ENCODE data around the gene PMM2. TPM values are rescaled to one million over a fixed set of nuclear protein-coding genes. Genes with fewer than 3 reads are reported as not detected.

PMM2 gene
- total RNA-seq, 4 donors from 2014 or later: 15.4 to 29.0 (median 20.3) TPM

DNA sequence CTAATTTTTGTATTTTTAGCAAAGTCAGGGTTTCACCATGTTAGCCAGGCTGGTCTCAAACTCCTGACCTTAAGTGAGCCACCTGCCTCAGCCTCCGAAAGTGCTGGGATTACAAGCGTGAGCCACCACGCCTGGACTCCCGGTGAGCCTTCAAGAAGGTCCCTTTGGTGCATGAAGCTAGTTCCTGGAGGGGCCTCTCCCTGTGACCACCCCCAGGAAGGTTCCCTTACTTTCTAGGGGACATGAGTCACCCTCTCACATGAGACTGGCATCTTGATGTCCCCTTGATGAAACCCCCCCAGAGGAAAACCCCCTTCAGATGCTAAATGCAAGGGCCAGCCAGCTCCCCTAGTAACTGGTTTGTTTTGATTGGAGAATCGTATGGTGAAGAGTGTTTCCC lies 58.3 kb downstream of the PMM2 start:
- WGBS, 2 donors (ENCODE audit: low coverage in 1 of 2): 100% methylated on average over 1 of the region's 5 CpGs; no CpG with 5 or more reads in 1 of the 2 donors
- no peak for TF ChIP-seq POLR2A (IDR thresholded peaks at IDR 0.05)
- TF ChIP-seq EP300 (IDR thresholded peaks at IDR 0.05): no peak
- TF ChIP-seq, protein P1, sequence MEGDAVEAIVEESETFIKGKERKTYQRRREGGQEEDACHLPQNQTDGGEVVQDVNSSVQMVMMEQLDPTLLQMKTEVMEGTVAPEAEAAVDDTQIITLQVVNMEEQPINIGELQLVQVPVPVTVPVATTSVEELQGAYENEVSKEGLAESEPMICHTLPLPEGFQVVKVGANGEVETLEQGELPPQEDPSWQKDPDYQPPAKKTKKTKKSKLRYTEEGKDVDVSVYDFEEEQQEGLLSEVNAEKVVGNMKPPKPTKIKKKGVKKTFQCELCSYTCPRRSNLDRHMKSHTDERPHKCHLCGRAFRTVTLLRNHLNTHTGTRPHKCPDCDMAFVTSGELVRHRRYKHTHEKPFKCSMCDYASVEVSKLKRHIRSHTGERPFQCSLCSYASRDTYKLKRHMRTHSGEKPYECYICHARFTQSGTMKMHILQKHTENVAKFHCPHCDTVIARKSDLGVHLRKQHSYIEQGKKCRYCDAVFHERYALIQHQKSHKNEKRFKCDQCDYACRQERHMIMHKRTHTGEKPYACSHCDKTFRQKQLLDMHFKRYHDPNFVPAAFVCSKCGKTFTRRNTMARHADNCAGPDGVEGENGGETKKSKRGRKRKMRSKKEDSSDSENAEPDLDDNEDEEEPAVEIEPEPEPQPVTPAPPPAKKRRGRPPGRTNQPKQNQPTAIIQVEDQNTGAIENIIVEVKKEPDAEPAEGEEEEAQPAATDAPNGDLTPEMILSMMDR (IDR thresholded peaks at IDR 0.05): no peak
- TF ChIP-seq POLR2AphosphoS5 (IDR thresholded peaks at IDR 0.05): no peak
- Histone ChIP-seq H3K27ac (no peak overlapping the region), H3K4me3 (no peak overlapping the region), H3K36me3 (peaks cover 0 to 77% of the 10 kb centered on the region in 2 donors), H3K9me3 (no peaks in the 10 kb centered on the region), H3K27me3 (no peaks in the 10 kb centered on the region), H3K4me1 (peaks cover 0 to 30% (median 5%) of the 10 kb centered on the region in 3 donors)
- no peak for ATAC-seq

DNA sequence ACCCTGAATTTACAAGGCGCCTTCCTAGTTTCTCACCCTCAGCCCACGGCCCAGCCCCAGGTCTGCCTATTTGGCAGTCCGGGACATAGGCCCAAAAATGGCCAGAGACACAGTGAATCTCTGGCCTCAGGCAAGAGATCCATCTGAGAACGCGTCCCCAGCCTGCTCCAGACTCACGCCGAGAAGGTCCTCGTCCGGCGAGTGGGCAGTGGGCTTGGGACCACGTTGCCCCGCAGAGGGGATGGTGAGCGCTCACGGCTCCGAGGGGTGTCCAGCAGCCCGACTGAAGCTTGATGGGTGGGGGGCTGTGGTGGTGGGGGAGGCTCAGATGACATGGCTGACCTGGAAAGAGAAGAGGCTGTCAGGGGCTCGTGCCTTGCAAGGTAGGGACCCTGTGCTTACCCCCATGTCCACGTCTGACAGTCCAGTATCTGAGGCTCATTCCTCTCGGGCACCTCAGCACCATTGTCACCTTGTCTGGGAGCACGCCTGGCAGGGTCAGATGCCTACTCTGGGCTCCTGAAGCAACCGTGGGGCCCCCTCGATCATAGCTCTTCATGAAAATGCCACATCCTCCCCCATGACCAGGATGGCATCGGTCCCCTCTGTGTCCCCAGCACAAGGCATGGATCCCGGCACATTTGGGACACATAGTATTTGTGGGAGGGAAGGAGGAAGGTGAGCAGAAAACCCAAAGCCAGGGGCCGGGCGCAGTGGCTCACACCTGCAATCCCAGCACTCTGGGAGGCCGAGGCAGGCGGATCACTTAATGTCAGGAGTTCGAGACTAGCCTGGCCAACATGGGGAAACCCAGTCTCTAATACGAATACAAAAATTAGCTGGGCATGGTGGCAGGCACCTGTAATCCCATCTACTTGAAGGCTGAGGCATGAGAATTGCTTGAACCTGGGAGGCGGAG lies 61.6 kb downstream of the PMM2 start:
- WGBS, 2 donors (ENCODE audit: low coverage in 1 of 2): 83 to 100% methylated on average over 1 of the region's 31 CpGs
- no peak for ATAC-seq
- Histone ChIP-seq H3K9me3 (no peaks in the 10 kb centered on the region), H3K27me3 (no peaks in the 10 kb centered on the region), H3K36me3 (peaks cover 0 to 46% of the 10 kb centered on the region in 2 donors), H3K4me3 (no peak overlapping the region), H3K4me1 (peaks cover 0 to 62% (median 26%) of the 10 kb centered on the region in 3 donors), H3K27ac (peak overlapping the region in 3 of 4 donors; percentile 69 to 73 (median 73))
- TF ChIP-seq POLR2A (IDR thresholded peaks at IDR 0.05): no peak
- no peak for TF ChIP-seq EP300 (IDR thresholded peaks at IDR 0.05)
- no peak for TF ChIP-seq POLR2AphosphoS5 (IDR thresholded peaks at IDR 0.05)
- TF ChIP-seq, protein P1 (IDR thresholded peaks at IDR 0.05): no peak

DNA sequence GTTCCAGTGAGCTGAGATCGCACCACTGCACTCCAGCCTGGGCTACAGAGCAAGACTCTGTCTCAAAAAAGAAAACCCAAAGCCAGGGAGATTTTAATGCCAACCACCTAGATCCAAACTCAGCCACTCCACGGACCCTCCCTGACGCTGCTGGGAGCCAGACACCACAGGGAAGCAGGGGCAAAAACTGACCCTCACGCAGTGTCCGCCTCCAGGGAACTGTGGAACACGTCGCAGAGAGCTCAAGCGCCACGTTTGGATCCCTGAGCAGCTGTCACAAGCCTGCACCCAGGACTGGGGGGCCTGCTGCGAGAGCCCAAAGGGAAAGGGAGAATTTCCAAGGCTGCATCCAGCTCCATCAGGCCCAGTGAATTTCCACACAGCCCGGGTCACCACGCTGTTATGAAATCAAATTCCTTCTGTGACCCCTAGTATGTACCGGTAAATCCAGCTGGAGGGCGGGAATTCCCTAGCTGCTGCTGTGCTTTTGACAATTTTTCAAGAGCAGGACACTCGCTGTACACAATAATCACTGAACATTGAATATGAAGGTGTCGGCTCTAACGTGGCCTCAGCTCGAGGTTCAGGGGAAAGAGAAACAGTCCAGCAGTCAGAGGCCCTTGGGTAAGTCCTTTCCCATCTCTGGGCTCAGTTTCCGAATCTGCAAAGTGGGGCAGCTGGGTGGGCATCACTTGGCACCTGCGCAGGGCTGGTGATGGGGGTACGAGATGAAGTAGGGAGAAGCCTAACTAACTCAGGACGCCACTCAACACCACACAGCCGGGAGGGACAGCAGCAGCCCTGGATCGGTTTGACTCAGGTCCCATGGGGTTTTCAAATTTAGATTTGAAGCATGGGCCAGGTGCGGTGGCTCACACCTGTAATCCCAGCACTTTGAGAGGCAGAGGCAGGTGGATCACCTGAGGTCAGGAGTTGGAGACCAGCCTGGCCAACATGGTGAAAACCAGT lies 62.6 kb downstream of the PMM2 start:
- Histone ChIP-seq H3K9me3 (no peaks in the 10 kb centered on the region), H3K36me3 (peaks cover 0 to 37% of the 10 kb centered on the region in 2 donors), H3K27me3 (no peaks in the 10 kb centered on the region), H3K27ac (peak overlapping the region in 3 of 4 donors; percentile 69 to 73 (median 73)), H3K4me1 (peaks cover 0 to 72% (median 34%) of the 10 kb centered on the region in 3 donors), H3K4me3 (no peak overlapping the region)
- WGBS, 2 donors (ENCODE audit: low coverage in 1 of 2): 10 to 52% methylated on average over 6 to 7 of the region's 25 CpGs
- TF ChIP-seq EP300 (IDR thresholded peaks at IDR 0.05): no peak
- peak; percentile 87 for TF ChIP-seq POLR2AphosphoS5 (IDR thresholded peaks at IDR 0.05)
- ATAC-seq: peak; percentile 81

DNA sequence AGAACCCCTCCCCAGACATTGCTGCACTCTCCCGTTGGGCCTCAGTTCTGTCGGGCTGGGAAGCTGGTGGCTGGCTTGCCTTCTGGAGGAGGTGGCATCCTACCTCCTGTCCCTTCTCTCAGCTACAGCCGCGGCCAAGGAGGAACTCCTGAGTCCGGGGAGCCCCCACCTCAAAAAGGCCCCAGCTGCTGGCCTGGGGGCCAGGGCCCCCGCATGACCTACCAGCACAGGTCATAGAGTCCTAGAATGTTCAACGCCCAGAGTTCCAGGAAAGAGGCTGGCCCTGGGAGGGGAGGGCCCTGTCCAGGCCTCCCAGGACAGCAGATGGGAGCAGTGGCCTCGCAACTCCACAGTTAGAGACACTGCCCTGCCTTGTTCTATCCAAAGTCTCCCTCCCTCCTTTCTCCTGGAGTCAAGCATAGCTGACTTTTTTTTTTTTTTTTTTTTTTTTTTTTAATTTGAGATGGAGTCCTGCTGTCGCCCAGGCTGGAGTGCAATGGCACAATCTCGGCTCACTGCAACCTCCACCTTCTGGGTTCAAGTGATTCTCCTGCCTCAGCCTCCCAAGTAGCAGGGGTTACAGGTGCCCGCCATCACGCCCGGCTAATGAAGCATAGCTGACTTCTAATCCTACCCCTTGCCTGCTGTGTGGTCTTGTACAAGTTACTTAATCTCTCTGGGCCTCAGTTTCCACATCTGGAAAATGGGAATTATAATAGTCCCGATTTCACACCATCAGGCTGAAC lies 64.1 kb downstream of the PMM2 start:
- peak overlapping the region in 1 of 2 donors; percentile 0 for H3K4me3 ChIP-seq
- peak overlapping the region in 3 of 4 donors; percentile 73 to 87 (median 78) for H3K27ac ChIP-seq
- peaks cover 0 to 22% of the 10 kb centered on the region in 2 donors for H3K36me3 ChIP-seq
- TF ChIP-seq POLR2AphosphoS5 (IDR thresholded peaks at IDR 0.05) (peak; percentile 22), POLR2A (IDR thresholded peaks at IDR 0.05) (no peak)
- 90 to 100% methylated on average over 3 to 4 of the region's 14 CpGs for WGBS, 2 donors (ENCODE audit: low coverage in 1 of 2)
- H3K9me3 ChIP-seq: no peaks in the 10 kb centered on the region
- H3K27me3 ChIP-seq: no peaks in the 10 kb centered on the region
- peaks cover 0 to 87% (median 40%) of the 10 kb centered on the region in 3 donors for H3K4me1 ChIP-seq
- ATAC-seq: peak; percentile 68

DNA sequence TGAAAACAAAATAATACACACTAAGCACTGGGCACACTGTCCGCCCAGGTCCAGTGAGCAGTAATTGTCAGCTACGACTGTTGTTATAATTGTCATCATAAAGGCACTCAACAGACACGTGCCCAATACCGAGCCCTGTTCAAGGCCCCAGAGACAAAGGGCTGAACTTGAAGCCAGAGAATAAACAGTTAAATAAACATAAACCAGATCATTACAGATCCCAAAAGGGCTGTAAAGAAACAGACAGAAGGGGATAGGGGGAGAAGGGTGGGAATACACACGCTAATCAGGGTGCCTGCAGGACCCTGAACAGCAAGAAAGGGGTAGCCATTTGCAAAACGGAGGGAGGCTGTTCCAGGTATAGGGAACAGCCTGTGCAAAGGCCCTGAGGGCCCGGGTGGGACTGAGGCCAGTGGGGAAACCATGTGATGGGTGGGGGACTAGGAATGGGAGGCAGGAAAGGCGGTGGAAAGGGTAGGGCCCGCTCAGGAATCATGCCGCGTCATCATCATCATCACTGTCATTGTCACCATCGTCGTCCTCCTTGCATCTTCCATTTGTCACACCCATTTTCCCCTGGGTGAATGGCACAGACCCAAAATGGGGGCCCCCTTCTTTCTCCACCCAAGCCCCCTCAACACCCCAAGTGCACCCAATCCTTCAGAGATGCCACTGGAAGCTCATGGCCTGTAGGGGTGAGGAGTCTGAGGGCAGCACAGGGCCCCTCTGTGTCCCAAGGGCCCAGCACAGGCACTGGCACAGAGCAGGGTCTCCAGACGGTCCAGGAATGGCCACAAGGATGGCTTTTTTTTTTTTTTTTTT lies 64.9 kb downstream of the PMM2 start:
- peak overlapping the region in 3 of 4 donors; percentile 43 to 87 (median 56) for H3K27ac ChIP-seq
- TF ChIP-seq EP300 (IDR thresholded peaks at IDR 0.05): no peak
- TF ChIP-seq, protein P1 (IDR thresholded peaks at IDR 0.05): no peak
- TF ChIP-seq POLR2A (IDR thresholded peaks at IDR 0.05): no peak
- H3K27me3 ChIP-seq: no peaks in the 10 kb centered on the region
- no peak for ATAC-seq
- no peak overlapping the region for H3K4me3 ChIP-seq
- H3K4me1 ChIP-seq: peaks cover 0 to 95% (median 44%) of the 10 kb centered on the region in 3 donors
- WGBS, 2 donors (ENCODE audit: low coverage in 1 of 2): 82 to 85% methylated on average over 6 to 10 of the region's 14 CpGs
- H3K9me3 ChIP-seq: no peaks in the 10 kb centered on the region
- peaks cover 0 to 19% of the 10 kb centered on the region in 2 donors for H3K36me3 ChIP-seq

Measured in gastroesophageal sphincter (tissue), 4 donors.